Measurements from ENCODE around the gene GDI2. TPM values are rescaled to one million over a fixed set of nuclear protein-coding genes. Genes with fewer than 3 reads are reported as not detected.
A peak's percentile ranks its signal among the peaks of the same experiment; 100 is the strongest.
"Not testable (repeated sequence)": the region's sequence is repeated elsewhere in the genome, so short reads cannot be mapped to it uniquely, and the experiment has no call there.

Gene GDI2
- polyA plus RNA-seq, 1 donor (not counting 4 experiments of a cell fraction or from before 2014, with no cell fraction given), result 293 TPM

DNA sequence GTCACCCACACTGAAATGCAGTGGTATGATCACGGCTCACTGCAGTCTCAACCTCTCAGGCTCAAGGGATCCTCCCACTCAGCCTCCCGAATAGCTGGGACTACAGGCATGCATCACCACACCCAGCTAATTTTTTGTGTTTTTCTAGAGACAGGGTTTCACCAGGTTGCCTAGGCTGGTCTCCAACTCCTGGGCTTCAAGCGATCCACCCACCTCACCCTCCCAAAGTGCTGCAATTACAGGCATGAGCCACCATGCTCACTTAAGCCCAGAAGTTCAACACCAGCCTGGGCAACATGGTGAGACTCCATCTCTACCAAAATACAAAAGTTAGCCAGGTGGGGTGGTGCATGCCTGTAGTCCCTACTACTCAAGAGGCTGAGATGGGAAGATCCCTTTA is 33.5 kb downstream of the GDI2 start:
- Histone ChIP-seq H3K79me2 (ENCODE audit: control insufficient read depth, insufficient read depth, low read length) (peaks cover 89% of the 10 kb centered on the region), H3K9me1 (ENCODE audit: control insufficient read depth, extremely low read depth, insufficient read depth, low read length) (no peaks in the 10 kb centered on the region), H3K36me3 (ENCODE audit: control insufficient read depth in 2 of 2, extremely low read depth in 1 of 2, insufficient read depth in 2 of 2, low read length in 2 of 2) (peaks cover 7 to 9% of the 10 kb centered on the region in 2 experiments), H3K4me1 (ENCODE audit: control insufficient read depth, extremely low read depth, insufficient read depth, low read length) (no peaks in the 10 kb centered on the region), H3K9me3 (ENCODE audit: control insufficient read depth, low read depth, low read length) (no peaks in the 10 kb centered on the region), H3K27me3 (ENCODE audit: control insufficient read depth, extremely low read depth, insufficient read depth, low read length) (no peaks in the 10 kb centered on the region), H2AFZ (ENCODE audit: control insufficient read depth, low read length) (no peak overlapping the region), H3K4me3 (ENCODE audit: control insufficient read depth in 2 of 3, extremely low read depth in 1 of 3, insufficient read depth in 2 of 3, low read depth in 1 of 3, low read length in 3 of 3) (no peak overlapping the region), H3K27ac (ENCODE audit: control insufficient read depth, insufficient read depth, low read length) (no peak overlapping the region), H3K9ac (ENCODE audit: control insufficient read depth, extremely low read depth, insufficient read depth, low read length) (no peak overlapping the region), H4K20me1 (ENCODE audit: control insufficient read depth, extremely low read depth, insufficient read depth, low read length) (peaks cover 13% of the 10 kb centered on the region), H3K4me2 (ENCODE audit: control insufficient read depth, extremely low read depth, insufficient read depth, low read depth, low read length) (no peak overlapping the region)
- TF ChIP-seq EZH2 (IDR thresholded peaks at IDR 0.05; ENCODE audit: low read length) (no peak), CTCF (optimal IDR thresholded peaks at IDR 0.05 in 1 of 3, IDR thresholded peaks at IDR 0.05 in 1 of 3, conservative IDR thresholded peaks at IDR 0.05 in 1 of 3; ENCODE audit: extremely low read depth in 1 of 3, insufficient read depth in 2 of 3, low read length in 3 of 3) (no peak)
- dilution Hi-C loops (cut with MboI; ENCODE audit: extremely low pct_ligation_motif_present, low sequenced_read_pairs), result no loop called here
- no peak for FAIRE-seq
- no peak for DNase-seq (ENCODE audit: low read depth, low spot score)

- peaks cover 92% of the 10 kb centered on the region for H3K79me2 ChIP-seq (ENCODE audit: control insufficient read depth, insufficient read depth, low read length)
- H4K20me1 ChIP-seq (ENCODE audit: control insufficient read depth, extremely low read depth, insufficient read depth, low read length), result peaks cover 13% of the 10 kb centered on the region
- H2AFZ ChIP-seq (ENCODE audit: control insufficient read depth, low read length); H3K9me3 ChIP-seq (ENCODE audit: control insufficient read depth, low read depth, low read length); H3K9me1 ChIP-seq (ENCODE audit: control insufficient read depth, extremely low read depth, insufficient read depth, low read length); H3K27ac ChIP-seq (ENCODE audit: control insufficient read depth, insufficient read depth, low read length); H3K4me3 ChIP-seq (ENCODE audit: control insufficient read depth in 2 of 3, extremely low read depth in 1 of 3, insufficient read depth in 2 of 3, low read depth in 1 of 3, low read length in 3 of 3); FAIRE-seq; H3K27me3 ChIP-seq (ENCODE audit: control insufficient read depth, extremely low read depth, insufficient read depth, low read length); H3K4me2 ChIP-seq (ENCODE audit: control insufficient read depth, extremely low read depth, insufficient read depth, low read depth, low read length); H3K9ac ChIP-seq (ENCODE audit: control insufficient read depth, extremely low read depth, insufficient read depth, low read length); DNase-seq (ENCODE audit: low read depth, low spot score); dilution Hi-C loops (cut with MboI; ENCODE audit: extremely low pct_ligation_motif_present, low sequenced_read_pairs); H3K4me1 ChIP-seq (ENCODE audit: control insufficient read depth, extremely low read depth, insufficient read depth, low read length): not testable (repeated sequence)
- H3K36me3 ChIP-seq (ENCODE audit: control insufficient read depth in 2 of 2, extremely low read depth in 1 of 2, insufficient read depth in 2 of 2, low read length in 2 of 2), result peaks cover 13 to 16% of the 10 kb centered on the region in 2 experiments
These were observed 35.5 kb downstream of the GDI2 start for GRCh38 chr10:5777758-5778157.

GRCh38 chr10:5776881-5777197 is 36.4 kb downstream of the GDI2 start:
- peaks cover 86% of the 10 kb centered on the region for H3K79me2 ChIP-seq (ENCODE audit: control insufficient read depth, insufficient read depth, low read length)
- no peak overlapping the region for H3K4me3 ChIP-seq (ENCODE audit: control insufficient read depth in 2 of 3, extremely low read depth in 1 of 3, insufficient read depth in 2 of 3, low read depth in 1 of 3, low read length in 3 of 3)
- H3K9me3 ChIP-seq (ENCODE audit: control insufficient read depth, low read depth, low read length), result no peaks in the 10 kb centered on the region
- FAIRE-seq (peak; percentile 9), DNase-seq (ENCODE audit: low read depth, low spot score) (no peak)
- peaks cover 13 to 16% of the 10 kb centered on the region in 2 experiments for H3K36me3 ChIP-seq (ENCODE audit: control insufficient read depth in 2 of 2, extremely low read depth in 1 of 2, insufficient read depth in 2 of 2, low read length in 2 of 2)
- H3K4me1 ChIP-seq (ENCODE audit: control insufficient read depth, extremely low read depth, insufficient read depth, low read length), result no peaks in the 10 kb centered on the region
- dilution Hi-C loops (cut with MboI; ENCODE audit: extremely low pct_ligation_motif_present, low sequenced_read_pairs), result no loop called here
- no peak overlapping the region for H3K9ac ChIP-seq (ENCODE audit: control insufficient read depth, extremely low read depth, insufficient read depth, low read length)
- H4K20me1 ChIP-seq (ENCODE audit: control insufficient read depth, extremely low read depth, insufficient read depth, low read length), result peaks cover 13% of the 10 kb centered on the region
- H3K27me3 ChIP-seq (ENCODE audit: control insufficient read depth, extremely low read depth, insufficient read depth, low read length), result no peaks in the 10 kb centered on the region
- no peak overlapping the region for H2AFZ ChIP-seq (ENCODE audit: control insufficient read depth, low read length)
- H3K4me2 ChIP-seq (ENCODE audit: control insufficient read depth, extremely low read depth, insufficient read depth, low read depth, low read length), result no peak overlapping the region
- TF ChIP-seq EZH2 (IDR thresholded peaks at IDR 0.05; ENCODE audit: low read length) (no peak), CTCF (optimal IDR thresholded peaks at IDR 0.05 in 1 of 3, IDR thresholded peaks at IDR 0.05 in 1 of 3, conservative IDR thresholded peaks at IDR 0.05 in 1 of 3; ENCODE audit: extremely low read depth in 1 of 3, insufficient read depth in 2 of 3, low read length in 3 of 3) (no peak)
- H3K9me1 ChIP-seq (ENCODE audit: control insufficient read depth, extremely low read depth, insufficient read depth, low read length), result no peaks in the 10 kb centered on the region
- no peak overlapping the region for H3K27ac ChIP-seq (ENCODE audit: control insufficient read depth, insufficient read depth, low read length)

Measured in keratinocyte (primary cell).